ENCODE results near the gene CYP27A1. TPM values are rescaled to one million over a fixed set of nuclear protein-coding genes. Genes with fewer than 3 reads are reported as not detected.

The CYP27A1 gene
- total and polyA plus RNA-seq, 2 of the 8 experiments (the other 6 are each of a cell fraction or from before 2014, with no cell fraction given), result 5.4 to 14.7 TPM

GRCh38 chr2:218834685-218835084 is 52.7 kb downstream of the CYP27A1 start (continued):
- TF ChIP-seq SAP30 (IDR thresholded peaks at IDR 0.05; ENCODE audit: insufficient read depth, insufficient replicate concordance, low read length), result no peak
